ENCODE data around the gene KCNN1.

DNA sequence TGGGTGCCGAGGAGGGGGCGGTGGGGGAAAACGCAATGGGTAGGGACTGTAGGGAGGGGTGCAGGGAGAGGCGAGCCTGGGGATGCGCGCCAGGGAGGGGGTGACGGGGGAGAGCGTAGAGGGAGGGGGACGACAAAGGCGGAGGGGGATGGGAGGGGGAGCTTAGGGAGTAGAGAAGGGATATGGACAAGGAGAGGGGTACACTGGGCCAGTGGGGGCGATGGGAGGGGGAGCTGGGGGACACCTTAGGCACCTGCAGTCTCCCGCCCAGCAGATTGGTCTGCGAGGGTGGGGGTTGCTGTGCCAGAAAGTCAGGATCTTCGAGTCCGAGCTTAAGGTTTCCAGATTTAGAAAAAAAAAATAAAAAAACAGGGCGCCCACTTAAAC is 18.4 kb upstream of the KCNN1 start:
- no peak for TF ChIP-seq CTCF (IDR thresholded peaks at IDR 0.05)
- TF ChIP-seq POLR2A (IDR thresholded peaks at IDR 0.05) = no peak
